Fibroblast of pulmonary artery (primary cell): ENCODE data around the gene ANGPT4.

Experiments
- DNase-seq: peaks from one replicate; pipeline ENCODE4 v3.0.0-alpha.2; 2010; ENCODE audit warnings: low read depth
- H3K4me3 ChIP-seq: replicated peaks from 2 replicates; pipeline ENCODE4 v1.5.1; 2011; ENCODE audit warnings: low read depth, mild to moderate bottlenecking, control low read depth, low read length, moderate library complexity
- CTCF ChIP-seq: IDR thresholded peaks from 2 replicates; pipeline ENCODE4 v1.5.1; 2011; ENCODE audit warnings: mild to moderate bottlenecking, control low read depth, low read length, inconsistent platforms; ENCODE audit errors: missing control alignments

The ANGPT4 gene

GRCh38 chr20:916125-916799 is at the start of gene ANGPT4:
Gene ANGPT4 (minus strand): TSS chr20:916334. CDS start chr20:916214, 120 bp downstream.
- H3K4me3 ChIP-seq = no peak within 1 kb of the TSS
- TF ChIP-seq CTCF = no peak
- DNase-seq = no peak

DNA sequence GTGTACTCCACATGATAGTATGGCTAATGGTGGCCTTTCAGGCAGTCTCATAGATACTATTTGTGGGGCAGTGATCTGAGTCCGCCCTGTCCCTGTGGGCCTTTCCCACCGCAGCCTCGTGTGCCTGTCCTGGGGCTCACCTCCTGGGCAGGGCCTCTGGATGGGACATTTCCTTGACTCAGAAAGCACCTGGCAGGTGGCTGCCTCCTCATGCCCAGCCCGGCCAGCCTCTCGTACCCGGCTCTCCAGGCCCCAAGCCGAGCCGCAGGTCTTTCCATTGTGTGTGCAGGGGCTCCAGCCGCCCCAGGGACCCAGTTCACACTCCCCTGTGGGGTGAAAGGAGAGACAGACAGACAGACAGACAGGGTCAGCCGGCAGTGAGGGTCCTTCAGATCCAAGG is 47.7 kb upstream of the ANGPT4 start:
- DNase-seq = no peak
- TF ChIP-seq CTCF = no peak
- no peak overlapping the region for H3K4me3 ChIP-seq

- no peak for DNase-seq
- no peak overlapping the region for H3K4me3 ChIP-seq
- no peak for TF ChIP-seq CTCF
Observed at GRCh38 chr20:962683-963082, 46.5 kb upstream of the ANGPT4 start.

DNA sequence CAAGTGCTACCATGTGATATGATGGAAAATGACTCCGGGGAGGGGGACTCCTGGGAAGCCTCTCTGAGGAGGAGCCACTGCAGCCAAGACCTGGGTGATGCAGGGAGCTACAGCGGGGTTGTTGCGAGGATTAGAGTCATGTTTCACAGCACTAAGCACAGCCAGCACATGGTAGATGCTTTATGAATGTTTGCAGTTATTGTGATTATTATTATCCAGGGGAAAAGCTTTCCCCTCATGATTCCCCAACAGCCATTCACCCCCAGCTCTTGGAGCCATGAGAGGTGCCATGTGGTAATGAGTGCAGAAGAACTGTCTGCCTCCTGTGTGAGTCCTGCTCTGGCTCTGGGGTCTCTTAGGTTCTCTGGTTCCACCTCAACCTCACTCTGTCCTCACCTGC is 46.1 kb upstream of the ANGPT4 start:
- no peak overlapping the region for H3K4me3 ChIP-seq
- no peak for DNase-seq
- TF ChIP-seq CTCF = no peak

GRCh38 chr20:961768-962167 is 45.6 kb upstream of the ANGPT4 start:
- TF ChIP-seq CTCF = no peak
- no peak for DNase-seq
- no peak overlapping the region for H3K4me3 ChIP-seq

GRCh38 chr20:959996-960615 is 44.0 kb upstream of the ANGPT4 start:
- no peak for TF ChIP-seq CTCF
- DNase-seq = no peak
- H3K4me3 ChIP-seq = no peak overlapping the region
